Activated gamma-delta T cell (primary cell): ENCODE data around the gene CNTNAP2.
"Not testable (repeated sequence)": the region's sequence is repeated elsewhere in the genome, so short reads cannot be mapped to it uniquely, and the experiment has no call there.

Experiments
- DNase-seq: peaks from one replicate; lab custom pipeline; 2025; lab: John Stamatoyannopoulos, UW

CNTNAP2 gene

DNA sequence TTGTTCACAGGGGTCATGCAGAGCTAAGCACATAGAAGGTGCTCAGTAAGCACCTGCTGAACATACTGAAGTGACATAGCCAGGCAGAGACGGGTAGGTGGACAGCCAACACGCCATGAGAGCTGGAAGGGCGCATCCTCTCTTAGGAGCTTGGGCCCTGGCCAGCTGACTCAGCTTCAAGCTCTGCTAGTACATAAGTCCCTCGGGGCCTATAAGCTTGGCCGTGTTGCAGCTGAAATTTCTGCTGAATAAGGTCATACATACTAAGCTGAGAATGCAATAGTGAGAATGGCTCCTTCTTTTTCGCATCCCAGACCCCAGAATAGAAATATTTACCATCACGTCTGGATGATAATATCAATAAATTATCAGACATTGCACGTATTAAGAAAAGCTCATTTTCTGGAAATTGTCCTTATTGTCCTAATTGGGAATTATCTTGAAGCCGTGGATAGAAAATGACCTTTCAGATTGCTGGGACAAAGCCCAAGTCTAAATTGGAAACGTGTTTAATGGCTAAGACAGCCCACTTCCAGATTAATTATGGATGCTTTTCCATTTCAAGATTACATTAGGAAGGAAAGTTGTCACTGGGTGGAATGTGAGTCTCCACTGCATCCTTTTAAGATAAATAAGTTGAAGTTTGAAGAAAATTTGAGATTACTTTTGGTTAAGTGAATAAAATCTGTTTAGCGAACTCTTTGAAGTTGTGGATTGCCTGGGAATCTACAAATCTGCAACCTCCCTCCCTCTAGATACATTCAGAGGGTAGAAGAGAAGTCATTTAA, 2186.9 kb downstream of the CNTNAP2 start:
- DNase-seq: no peak

DNA sequence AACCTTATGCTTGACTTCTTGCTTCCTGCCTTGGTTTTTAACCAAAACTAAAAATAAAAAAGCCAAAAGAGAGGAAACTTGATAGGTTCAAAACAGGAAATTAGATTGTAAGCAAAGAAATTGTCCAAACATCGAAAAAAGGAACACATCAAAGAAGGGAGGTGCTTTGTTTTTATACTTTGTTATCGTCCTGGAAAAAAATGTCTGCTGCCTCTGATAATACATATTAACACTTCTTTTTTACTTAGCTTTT, 2187.4 kb downstream of the CNTNAP2 start:
- DNase-seq: no peak

DNA sequence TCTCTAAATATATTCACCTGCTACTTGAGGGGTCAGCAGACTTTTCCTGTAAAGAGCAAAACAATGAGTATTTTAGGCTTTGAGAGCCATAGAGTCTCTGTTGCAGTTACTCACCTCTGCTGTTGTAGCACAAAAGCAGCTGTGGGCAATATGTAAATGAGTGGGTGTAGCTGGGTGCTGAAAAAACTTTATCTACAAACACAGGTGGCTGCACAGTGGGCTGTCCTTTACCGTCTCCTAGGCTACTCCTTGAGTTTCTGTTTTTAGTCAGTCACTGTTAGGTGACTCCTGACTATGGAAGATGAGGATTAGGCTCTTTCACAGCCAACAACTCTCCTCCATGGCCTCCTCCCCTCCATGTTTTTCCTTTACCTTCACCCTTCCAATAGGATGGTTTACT, 2187.9 kb downstream of the CNTNAP2 start:
- DNase-seq: no peak

DNA sequence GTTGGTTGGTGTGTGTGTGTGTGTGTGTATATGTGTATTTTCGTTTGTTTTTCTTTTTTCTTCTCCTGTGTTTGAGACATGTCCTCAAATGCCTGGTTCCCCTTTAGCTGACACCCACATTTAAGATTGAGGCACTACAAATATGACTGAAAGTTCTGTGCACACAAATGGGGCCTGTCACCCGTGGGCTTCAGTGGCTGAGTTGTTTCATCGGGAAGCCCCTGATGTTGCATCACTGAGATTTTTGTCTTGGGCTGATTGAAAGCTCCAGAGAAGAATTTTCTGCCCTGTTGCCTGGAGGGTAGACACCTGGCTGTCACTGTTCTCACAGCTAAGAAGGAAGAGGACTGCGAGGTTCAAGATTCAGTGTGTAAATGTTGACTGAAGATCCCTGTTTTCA, 2190.2 kb downstream of the CNTNAP2 start:
- DNase-seq: no peak

DNA sequence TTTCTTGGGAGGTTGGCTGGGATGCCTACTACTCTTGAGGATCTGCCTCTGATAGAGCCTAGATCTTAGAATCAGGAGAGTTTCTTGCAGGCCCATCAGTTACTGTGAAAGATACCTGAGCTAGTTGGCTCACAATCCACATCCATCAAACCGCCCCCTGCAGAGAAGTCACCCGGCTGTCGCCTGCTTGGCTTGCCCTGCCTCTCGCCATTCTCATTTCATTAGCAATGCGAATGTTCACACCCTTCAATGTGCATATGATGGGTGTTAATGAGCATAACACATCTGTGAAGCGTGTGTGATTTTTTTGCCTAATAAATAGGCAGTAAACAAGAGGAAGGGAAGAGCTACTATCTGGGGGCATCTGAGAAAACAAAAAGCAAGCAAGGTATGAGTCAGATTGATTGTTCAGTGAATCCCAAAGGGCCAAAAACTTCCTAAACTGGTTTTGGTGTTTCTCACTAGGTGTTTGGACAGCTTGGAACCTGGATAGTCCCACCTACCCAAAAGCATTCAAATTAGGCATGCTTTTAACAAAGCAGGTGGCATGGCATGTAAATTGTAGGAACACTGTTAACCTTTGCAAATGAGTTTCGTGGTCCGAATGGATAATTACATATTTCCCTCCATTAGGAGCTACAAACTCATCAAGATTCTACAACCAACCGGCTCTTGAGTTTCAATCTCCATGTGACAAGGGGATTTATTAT, 2201.7 kb downstream of the CNTNAP2 start:
- no peak for DNase-seq

DNA sequence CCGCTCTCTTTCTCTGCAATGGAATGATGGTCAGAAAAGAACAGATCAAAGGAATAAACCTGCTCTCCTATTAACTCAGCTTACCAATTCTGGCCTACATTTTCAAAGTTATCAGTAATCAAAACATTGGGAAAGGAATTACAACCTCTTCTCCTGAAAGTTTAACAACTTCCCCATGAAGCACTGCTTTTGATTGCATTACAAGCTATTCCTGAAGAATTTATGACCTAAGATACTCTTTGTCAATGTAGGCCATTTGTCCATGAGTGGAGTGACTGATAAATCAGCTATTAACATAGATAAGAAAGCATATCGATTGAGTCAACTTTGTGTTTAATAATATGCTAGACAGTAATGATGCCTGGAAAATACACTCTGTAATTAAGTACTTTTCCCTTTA, 2202.2 kb downstream of the CNTNAP2 start:
- no peak for DNase-seq

DNA sequence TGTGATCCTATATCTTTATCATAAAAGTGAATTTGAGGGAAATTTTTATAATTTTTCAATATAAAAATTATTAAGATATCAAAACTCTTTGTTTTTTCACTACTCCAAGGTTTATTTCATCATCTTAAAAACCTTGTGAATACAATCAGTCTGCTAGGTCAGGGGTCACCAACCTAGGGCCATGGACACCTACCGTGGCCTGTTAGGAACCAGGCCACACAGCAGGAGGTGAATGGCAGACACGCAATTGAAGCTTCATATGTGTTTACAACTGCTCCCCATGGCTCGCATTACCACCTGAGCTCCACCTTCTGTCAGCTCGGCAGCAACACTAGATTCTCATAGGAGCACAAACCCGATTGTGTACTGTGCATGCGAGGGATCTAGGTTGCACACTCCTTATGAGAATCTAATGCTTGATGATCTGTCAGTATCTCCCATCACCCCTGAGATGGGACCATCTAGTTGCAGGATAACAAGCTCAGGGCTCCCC, 2202.8 kb downstream of the CNTNAP2 start:
- DNase-seq: no peak

DNA sequence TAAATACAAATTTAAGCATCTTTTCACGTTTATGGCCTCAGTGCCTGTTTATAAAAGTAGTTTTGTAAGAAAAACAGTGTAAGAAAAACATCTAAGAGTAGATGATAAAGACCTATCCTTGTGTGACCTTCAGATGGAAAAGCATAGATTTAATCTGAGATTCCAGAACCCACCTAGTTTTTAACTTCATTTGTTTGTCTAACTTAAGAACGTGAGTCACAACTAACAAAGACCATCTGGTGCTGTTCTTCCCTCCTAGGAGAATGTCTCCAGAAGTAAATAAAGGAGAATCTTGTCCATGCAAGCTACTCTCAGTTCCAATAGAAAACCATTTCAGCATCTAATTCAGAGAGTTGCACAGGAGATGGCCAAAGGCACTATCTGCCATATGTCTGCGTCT, 2208.6 kb downstream of the CNTNAP2 start:
- DNase-seq: no peak

DNA sequence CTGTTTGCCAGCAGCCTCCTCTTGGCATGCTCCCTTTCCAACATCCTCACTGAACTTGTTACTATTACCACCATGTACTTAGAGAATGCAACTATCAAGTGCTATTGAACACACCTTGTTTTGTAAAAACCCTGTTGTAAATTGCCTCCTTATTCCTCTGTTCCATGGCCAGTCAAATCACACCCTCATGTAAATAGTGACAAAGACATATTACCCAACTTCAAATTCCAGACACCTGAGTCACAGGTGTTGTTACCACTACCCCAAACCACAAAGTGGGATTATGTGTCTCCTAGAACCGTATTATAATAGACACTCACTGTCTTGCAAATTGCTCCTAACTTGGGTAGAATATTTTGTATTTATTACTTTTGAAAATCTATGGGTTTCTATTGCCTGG, 2210.8 kb downstream of the CNTNAP2 start:
- no peak for DNase-seq

DNA sequence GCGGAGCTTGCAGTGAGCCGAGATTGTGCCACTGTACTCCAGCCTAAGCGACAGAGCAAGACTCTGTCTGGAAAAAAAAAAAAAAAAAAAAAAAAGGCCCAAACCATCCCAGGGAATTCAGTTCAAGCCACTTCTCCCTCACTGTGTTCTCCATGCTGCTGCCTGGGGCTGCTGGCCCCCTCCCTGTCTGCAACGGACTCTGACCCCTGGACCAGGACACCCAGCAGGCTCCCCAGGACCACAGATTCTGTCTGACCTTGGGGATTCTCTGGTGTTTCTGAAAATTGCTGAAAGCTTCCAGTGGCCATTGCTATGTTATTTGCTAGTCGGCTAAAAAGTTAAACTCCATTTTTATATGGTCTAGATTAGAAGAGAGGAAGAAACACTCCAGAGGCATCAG, 2212.3 kb downstream of the CNTNAP2 start:
- no peak for DNase-seq

DNA sequence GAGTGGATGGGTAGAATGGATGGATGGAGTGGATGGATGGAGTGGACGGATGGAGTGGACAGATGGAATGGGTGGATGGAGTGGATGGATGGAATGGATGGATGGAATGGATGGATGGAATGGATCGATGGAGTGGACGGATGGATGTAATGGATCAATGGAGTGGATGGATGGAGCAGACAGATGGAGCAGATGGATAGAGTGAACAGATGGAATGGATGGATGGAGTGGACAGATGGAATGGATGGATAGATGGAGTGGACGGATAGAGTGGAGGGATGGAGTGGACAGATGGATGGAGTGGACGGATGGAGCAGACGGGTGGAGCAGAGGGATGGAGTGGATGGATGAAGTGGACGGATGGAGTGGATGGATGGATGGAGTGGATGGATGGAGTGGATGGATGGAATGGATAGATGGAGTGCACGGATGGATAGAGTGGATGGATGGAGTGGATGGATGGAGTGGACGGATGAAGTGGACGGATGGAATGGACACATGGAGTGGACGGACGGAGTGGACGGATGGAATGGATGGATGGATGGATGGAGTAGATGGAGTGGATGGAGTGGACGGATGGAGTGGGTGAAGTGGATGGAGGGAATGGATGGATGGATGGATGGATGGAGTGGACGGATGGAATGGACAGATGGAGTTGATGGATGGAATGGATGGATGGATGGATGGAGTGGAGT, 2213.7 kb downstream of the CNTNAP2 start:
- DNase-seq: no peak

DNA sequence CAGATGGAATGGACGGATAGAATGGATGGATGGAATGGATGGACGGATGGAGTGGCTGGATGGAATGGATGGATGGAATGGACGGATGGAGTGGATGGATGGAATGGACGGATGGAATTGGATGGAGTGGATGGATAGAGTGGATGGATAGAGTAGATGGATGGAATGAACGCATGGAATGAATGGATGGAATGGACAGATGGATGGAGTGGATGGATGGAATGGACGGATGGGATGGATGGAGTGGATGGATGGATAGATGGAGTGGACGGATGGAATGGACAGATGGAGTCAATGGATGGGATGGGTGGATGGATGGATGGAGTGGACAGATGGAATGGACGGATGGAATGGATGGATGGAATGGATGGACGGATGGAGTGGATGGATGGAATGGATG, 2214.2 kb downstream of the CNTNAP2 start:
- no peak for DNase-seq

DNA sequence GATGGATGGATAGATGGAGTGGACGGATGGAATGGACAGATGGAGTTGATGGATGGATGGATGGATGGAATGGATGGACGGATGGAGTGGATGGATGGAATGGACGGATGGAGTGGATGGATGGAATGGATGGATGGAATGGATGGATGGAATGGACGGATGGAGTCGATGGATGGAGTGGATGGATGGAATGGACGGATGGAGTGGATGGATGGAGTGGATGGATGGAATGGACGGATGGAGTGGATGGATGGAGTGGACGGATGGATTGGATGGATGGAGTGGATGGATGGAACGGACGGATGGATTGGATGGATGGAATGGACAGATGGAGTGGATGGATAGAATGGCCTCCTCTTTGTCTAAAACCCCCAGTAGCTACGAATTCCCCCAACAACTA, 2214.9 kb downstream of the CNTNAP2 start:
- not testable (repeated sequence) for DNase-seq

DNA sequence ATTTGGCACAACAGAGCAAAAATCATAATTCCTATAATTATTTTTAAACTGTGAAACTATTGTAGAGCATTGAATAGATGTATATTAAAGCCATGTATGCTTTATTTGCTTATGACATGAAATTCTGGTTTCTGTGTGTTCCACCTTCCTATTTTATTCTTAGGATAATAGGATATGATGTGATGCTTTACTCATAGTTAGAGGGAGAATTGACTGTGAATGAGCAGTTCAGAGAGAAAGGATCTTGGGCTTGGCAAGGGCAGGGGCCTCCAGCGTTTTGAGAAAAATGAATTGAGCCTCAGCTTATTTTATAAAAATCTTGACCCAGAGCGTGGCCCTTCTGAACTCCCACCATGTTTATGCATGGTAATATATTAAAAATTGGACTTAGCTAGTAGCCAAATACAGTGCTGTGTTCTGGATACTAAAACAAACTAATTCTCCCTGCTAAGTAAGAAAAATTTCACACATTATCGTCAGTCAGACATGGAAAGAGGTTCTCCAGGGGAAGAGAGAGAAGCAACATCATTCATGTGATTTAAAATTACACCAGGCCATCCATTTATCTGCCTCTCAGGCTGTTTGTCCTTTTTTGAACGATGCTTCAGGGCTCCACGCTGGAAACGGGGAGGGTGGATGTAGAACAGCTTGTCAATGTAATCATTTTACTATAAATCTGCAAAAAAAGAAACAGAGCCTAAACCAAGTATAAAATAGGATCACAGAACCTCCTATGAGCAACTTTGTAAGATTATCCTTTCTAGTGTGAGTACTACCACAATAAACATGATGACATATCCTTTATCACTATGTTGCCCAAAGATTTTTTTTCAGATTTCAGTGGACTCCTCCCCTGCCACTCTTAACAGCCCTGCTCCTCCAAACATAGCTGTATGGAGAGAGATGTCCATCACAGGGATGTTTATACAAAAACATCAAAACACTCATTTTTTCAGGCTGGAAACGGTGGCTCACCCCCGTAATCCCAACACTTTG, 2215.9 kb downstream of the CNTNAP2 start:
- no peak for DNase-seq

DNA sequence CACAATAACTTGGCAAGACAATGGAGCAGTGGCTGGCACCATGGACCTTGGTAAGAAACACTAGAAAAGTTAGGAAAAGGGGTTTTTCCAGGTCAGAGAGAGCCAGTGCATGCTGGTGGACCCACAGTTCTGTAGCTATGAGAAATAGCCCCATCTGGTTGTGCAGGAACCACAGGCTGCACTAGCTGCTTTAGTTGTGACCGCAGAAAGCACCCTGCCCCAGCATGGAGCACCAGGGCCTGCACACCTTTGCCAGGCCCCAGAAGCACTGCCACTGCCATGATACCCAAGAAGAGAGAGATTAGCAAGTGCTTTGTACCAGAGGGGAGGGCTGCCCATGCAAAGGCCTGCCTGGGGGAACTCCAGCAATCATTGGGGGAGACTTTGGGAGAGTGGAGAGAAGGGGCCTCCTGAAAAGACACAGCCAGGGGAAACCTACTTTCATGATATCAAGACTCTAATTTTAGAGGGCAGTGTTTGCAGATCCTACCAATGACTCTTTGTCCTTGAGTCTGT, 2217.9 kb downstream of the CNTNAP2 start:
- DNase-seq: no peak

DNA sequence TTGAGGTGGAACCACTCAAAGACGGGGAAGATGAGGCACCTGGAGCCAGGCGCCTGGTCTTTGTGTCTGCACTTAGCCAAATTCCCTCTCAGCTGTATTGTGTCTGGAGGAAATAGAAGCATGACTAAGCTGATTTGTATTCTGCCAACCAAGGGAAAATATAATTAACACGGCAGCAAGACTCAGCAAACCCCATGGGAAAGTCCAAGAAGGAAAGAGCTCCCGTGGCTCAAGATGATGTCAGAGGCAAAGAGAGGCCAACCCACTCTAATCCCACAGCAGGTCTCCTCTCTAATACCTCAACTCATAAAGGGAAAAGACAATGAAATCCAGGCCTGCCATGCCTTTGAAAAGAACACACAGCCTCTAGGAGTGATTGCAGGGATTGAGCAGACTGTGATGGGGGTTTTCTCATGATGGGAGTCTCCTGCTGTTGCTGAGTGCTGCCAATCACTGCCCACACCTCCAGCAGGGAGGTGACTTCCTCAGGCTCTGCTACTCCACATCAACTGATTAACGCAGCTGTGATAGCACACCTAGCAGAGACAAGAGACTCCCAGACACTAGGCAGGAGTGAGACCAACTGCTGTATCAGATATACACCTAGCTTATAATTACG, 2218.5 kb downstream of the CNTNAP2 start:
- DNase-seq: no peak

DNA sequence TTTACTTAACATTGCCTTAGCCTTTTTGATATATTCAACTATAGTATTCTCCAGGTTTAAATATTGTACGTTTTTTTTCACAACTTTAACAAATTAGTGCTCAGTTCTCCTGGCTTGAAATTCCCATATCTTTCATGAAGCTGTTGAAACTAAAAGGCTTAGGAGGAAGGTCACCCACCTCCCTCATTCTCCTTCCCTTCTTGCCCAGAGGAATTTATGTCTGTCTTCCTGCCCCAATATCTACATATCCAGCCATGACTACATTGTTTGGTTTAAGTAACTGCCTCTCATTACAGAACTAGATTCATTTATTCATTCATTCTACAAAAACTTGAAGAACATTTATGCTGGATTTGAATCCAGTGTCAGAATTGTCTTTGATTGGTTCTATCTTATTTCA, 2219.2 kb downstream of the CNTNAP2 start:
- no peak for DNase-seq

DNA sequence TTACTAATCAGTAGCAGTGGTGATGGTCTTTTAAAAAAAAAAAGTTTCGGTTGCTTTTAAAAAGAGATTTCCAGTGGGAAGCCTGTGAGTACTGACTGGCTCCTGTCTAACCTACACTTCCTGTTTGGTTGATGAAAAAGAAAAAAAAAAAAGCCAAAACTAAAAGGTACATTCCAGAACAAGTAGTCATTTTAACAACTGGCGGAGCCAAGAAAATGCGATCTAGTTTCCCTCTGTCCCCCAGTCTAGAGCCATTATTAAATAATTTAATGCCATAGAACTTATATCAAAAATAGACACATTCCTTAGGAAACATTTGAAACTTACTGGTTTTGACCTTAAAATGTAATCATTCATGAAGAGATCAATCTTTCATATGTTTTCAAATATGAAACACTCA, 2219.8 kb downstream of the CNTNAP2 start:
- no peak for DNase-seq

DNA sequence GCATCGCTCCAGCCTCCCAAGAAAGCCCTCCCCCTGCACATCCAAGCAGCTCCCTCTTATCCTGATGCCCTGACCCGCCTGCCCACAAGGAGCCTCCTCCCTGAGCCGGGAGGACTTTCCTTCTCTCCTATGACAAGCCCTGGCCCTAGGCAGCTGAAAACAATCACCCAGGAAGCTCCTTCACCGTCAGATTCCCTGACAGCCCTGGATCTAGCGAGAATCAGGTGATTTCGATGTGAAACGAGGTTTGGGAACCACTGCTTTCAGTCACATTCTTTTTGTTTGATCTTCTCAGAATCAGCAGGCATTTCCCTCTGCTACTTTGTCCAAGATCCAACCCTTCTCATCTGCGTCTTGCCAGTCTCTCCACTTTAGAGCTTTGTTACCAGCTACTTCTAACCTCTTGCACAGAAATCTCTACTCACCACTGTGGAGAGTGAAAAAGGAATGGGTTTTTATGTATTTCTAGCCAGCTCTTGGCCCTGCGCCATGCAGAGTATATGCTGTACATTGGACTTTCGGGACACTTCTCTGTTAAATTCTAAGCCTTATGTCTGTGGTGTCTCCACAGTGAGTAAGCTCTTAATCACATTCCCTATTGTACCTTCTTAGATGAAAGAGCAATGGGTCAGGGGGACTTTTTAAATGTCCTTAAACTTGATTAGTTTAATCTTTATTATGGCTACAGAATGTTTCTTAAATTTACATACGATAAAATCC, 2220.8 kb downstream of the CNTNAP2 start:
- no peak for DNase-seq

DNA sequence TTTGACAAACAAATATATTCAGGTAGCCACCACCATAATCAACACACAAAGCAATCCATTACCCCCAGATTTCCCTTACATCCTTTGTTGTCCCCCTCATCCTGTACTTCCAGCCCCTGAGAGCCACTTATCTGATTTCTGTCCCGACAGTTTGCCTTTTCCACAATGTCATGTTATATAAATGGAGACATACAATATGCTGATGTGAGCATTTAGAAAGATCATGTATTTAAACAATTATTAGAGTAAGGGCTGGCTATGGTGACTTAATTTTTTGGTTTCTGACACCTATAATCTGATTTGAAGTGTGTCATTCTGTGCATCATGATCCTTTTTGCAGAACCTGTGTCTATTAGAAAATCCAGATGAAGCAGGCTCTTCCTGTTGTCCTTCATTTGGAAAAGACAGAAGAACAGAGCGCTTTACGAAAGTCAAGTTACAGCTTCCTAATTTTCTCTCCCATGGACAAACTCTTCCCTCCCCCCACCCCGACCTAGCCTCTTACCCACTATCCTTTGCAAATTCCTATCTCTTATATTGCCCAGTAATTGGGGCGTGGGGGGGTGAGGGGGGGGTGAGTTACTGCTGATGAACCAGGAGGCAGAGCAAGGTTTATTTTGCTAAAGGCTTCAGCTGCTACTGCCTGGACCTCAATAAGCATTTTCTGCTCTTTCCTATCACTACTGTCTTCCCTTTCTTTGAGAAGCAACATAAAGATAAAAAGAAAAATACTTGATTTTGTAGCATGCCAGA, 2221.6 kb downstream of the CNTNAP2 start:
- DNase-seq: no peak
